Middle frontal gyrus (tissue), 1 donor: ENCODE results near the gene EMP3.
"Not testable (repeated sequence)": the region's sequence is repeated elsewhere in the genome, so short reads cannot be mapped to it uniquely, and the experiment has no call there.

Source experiments
- DNase-seq: peaks from one replicate; pipeline ENCODE4 v3.0.0-alpha.2; 2015; ENCODE audit warnings: low spot score; ENCODE audit errors: extremely low spot score

Gene EMP3

GRCh38 chr19:48317708-48317960 is 7.7 kb upstream of the EMP3 start:
- DNase-seq, result not testable (repeated sequence)

GRCh38 chr19:48318286-48318987 is 6.9 kb upstream of the EMP3 start:
- DNase-seq, result no peak

- peak; percentile 24 for DNase-seq
Measured at GRCh38 chr19:48319647-48320541, 5.5 kb upstream of the EMP3 start.

GRCh38 chr19:48321372-48321621 is 4.1 kb upstream of the EMP3 start:
- DNase-seq, result no peak

- peak; percentile 88 for DNase-seq
Measured at GRCh38 chr19:48321622-48322591, 3.4 kb upstream of the EMP3 start.

- no peak for DNase-seq
Measured at GRCh38 chr19:48329167-48329891, 4.0 kb downstream of the EMP3 start.

- DNase-seq, result peak; percentile 87
Measured at GRCh38 chr19:48330012-48330681, 4.8 kb downstream of the EMP3 start.

GRCh38 chr19:48332351-48332661 is 7.0 kb downstream of the EMP3 start:
- no peak for DNase-seq

GRCh38 chr19:48332662-48333466 is 7.5 kb downstream of the EMP3 start:
- DNase-seq, result peak; percentile 90

GRCh38 chr19:48333467-48334384 is 8.4 kb downstream of the EMP3 start:
- DNase-seq, result peak; percentile 58

GRCh38 chr19:48338253-48338755 is 13.0 kb downstream of the EMP3 start:
- no peak for DNase-seq

- no peak for DNase-seq
Measured at GRCh38 chr19:48338802-48339503, 13.6 kb downstream of the EMP3 start.

GRCh38 chr19:48340995-48341394 is 15.6 kb downstream of the EMP3 start:
- no peak for DNase-seq

GRCh38 chr19:48341515-48342413 is 16.4 kb downstream of the EMP3 start:
- no peak for DNase-seq

GRCh38 chr19:48342414-48342738 is 17.0 kb downstream of the EMP3 start:
- DNase-seq, result no peak

GRCh38 chr19:48342841-48343540 is 17.6 kb downstream of the EMP3 start:
- no peak for DNase-seq

GRCh38 chr19:48344892-48345291 is 19.5 kb downstream of the EMP3 start:
- no peak for DNase-seq
